ENCODE data around the gene CLNK. TPM values are rescaled to one million over a fixed set of nuclear protein-coding genes. Genes with fewer than 3 reads are reported as not detected.

The CLNK gene
- total RNA-seq, 1 experiment from 2014 or later = not detected

DNA sequence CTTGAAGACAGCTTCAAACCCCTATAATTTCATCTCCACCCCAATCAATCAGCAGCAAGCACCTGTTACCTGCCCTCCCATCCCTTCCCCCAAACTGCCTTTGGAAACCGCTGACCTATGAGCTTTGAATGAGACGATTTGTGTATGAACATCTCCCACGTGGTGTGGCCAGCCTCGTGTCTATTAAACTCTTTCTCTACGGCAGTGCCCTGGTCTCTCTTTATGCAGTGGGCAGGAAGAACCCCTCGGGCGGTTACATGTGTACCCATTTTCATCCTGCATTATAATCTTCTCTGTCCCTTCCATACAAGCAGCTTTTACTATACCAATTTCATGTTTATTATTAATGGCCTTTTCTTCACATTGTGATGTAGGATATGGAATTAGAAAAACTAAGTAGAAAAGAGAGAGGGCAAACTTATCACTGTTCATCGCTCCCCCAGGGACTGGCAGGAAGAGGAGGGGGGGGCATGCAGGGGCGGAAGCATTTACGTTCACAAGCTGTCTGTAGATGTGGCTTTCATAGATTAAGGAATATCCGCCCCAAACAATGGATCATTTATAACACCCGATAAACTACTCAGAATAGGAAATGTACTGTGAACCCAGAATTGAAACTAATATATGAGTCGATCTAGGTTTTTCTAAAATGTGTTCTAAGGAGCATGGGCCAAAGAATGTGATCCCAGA is 131.8 kb downstream of the CLNK start:
- RAD21 ChIA-PET (ENCODE audit: low non-redundant PET in 1 of 2, low total read pairs in 2 of 2, uncharacterized antibody in 2 of 2, unreplicated experiment in 2 of 2) = no interaction called here
- no peak overlapping the region for H3K4me3 ChIP-seq (replicated peaks in 1 of 2; ENCODE audit: low read depth in 1 of 2, low read length in 2 of 2)
- no peaks in the 10 kb centered on the region for H3K27me3 ChIP-seq (ENCODE audit: insufficient read depth, low read length)
- no peak overlapping the region for H2AFZ ChIP-seq (ENCODE audit: low read depth, low read length, poor library complexity, severe bottlenecking)
- DNase-seq (ENCODE audit: low read depth, low spot score) (no peak), ATAC-seq (no peak)
- POLR2A ChIA-PET = no interaction called here
- H3K27ac ChIP-seq (ENCODE audit: low read depth, low read length) = no peak overlapping the region
- no peak overlapping the region for H3K9ac ChIP-seq (ENCODE audit: low read length)
- H4K20me1 ChIP-seq (ENCODE audit: insufficient read depth) = no peaks in the 10 kb centered on the region
- CTCF ChIA-PET = interaction anchor here (0.8 to 1.5 kb wide), 3 partner anchors 388 to 393 kb away, joined by 3 to 8 read pairs (median 6); no protein-coding TSS in a partner anchor
- intact Hi-C loops (cut with micrococcal nuclease) = no loop called here
- H3K9me3 ChIP-seq (ENCODE audit: control insufficient read depth in 1 of 2, insufficient read depth in 1 of 2, low read depth in 1 of 2, low read length in 2 of 2) = no peaks in the 10 kb centered on the region
- TF ChIP-seq FOSL1 (IDR thresholded peaks at IDR 0.05; ENCODE audit: low read depth) (no peak), POLR2A (IDR thresholded peaks at IDR 0.05; ENCODE audit: borderline replicate concordance, extremely low read depth, insufficient read depth, insufficient read length) (no peak), EGR1 (IDR thresholded peaks at IDR 0.05; ENCODE audit: low read depth) (no peak), ELF1 (IDR thresholded peaks at IDR 0.05; ENCODE audit: borderline replicate concordance, low read depth) (no peak), POLR2AphosphoS5 (IDR thresholded peaks at IDR 0.05; ENCODE audit: low read depth, low read length) (no peak), YY1 (IDR thresholded peaks at IDR 0.05; ENCODE audit: extremely low read depth, insufficient replicate concordance, low read depth, low read length) (no peak), TCF7L2 (IDR thresholded peaks at IDR 0.05; ENCODE audit: borderline replicate concordance, extremely low read depth, insufficient read depth, insufficient read length) (no peak), CBX3 (IDR thresholded peaks at IDR 0.05; ENCODE audit: low read depth) (no peak), SIN3A (IDR thresholded peaks at IDR 0.05; ENCODE audit: low read depth) (no peak), RAD21 (IDR thresholded peaks at IDR 0.05; ENCODE audit: low read depth) (no peak), CEBPB (IDR thresholded peaks at IDR 0.05; ENCODE audit: low read depth) (no peak), SRF (IDR thresholded peaks at IDR 0.05; ENCODE audit: low read depth) (no peak), SP1 (IDR thresholded peaks at IDR 0.05; ENCODE audit: low read depth) (no peak), EZH2 (IDR thresholded peaks at IDR 0.05) (no peak), EZH2phosphoT487 (IDR thresholded peaks at IDR 0.05; ENCODE audit: borderline replicate concordance) (no peak)
- TF ChIP-seq, protein P1, sequence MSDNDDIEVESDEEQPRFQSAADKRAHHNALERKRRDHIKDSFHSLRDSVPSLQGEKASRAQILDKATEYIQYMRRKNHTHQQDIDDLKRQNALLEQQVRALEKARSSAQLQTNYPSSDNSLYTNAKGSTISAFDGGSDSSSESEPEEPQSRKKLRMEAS (IDR thresholded peaks at IDR 0.05) = no peak
- TF ChIP-seq, protein P2, sequence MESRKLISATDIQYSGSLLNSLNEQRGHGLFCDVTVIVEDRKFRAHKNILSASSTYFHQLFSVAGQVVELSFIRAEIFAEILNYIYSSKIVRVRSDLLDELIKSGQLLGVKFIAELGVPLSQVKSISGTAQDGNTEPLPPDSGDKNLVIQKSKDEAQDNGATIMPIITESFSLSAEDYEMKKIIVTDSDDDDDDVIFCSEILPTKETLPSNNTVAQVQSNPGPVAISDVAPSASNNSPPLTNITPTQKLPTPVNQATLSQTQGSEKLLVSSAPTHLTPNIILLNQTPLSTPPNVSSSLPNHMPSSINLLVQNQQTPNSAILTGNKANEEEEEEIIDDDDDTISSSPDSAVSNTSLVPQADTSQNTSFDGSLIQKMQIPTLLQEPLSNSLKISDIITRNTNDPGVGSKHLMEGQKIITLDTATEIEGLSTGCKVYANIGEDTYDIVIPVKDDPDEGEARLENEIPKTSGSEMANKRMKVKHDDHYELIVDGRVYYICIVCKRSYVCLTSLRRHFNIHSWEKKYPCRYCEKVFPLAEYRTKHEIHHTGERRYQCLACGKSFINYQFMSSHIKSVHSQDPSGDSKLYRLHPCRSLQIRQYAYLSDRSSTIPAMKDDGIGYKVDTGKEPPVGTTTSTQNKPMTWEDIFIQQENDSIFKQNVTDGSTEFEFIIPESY (IDR thresholded peaks at IDR 0.05; ENCODE audit: extremely low read depth, insufficient replicate concordance, low read length) = no peak
- no peaks in the 10 kb centered on the region for H3K9me2 ChIP-seq (ENCODE audit: insufficient read depth)
- no peaks in the 10 kb centered on the region for H3K79me2 ChIP-seq (ENCODE audit: insufficient read depth, low read length)
- no peak overlapping the region for H3K4me2 ChIP-seq (ENCODE audit: low read length)
- no peaks in the 10 kb centered on the region for H3K36me3 ChIP-seq (ENCODE audit: control insufficient read depth in 1 of 2, insufficient read depth in 2 of 2, low read length in 2 of 2)
- H3K4me1 ChIP-seq (ENCODE audit: control insufficient read depth in 1 of 2, insufficient read depth in 2 of 2, low read length in 2 of 2) = peaks cover 3 to 5% of the 10 kb centered on the region in 2 experiments; a peak in 2 of 4 replicates
- BruUV-seq (replicated peaks) = no TSS peak

Data from HCT116 (cell line).